NCI-H345 treated with DMSO at 0.1 percent for 48 hours (cell line): ENCODE measurements around the gene RAB8B.

Experiments used
- DNase-seq: peaks from one replicate; lab custom pipeline; 2025; ENCODE audit not compliant: unreplicated experiment; lab: John Stamatoyannopoulos, UW

RAB8B gene

DNA sequence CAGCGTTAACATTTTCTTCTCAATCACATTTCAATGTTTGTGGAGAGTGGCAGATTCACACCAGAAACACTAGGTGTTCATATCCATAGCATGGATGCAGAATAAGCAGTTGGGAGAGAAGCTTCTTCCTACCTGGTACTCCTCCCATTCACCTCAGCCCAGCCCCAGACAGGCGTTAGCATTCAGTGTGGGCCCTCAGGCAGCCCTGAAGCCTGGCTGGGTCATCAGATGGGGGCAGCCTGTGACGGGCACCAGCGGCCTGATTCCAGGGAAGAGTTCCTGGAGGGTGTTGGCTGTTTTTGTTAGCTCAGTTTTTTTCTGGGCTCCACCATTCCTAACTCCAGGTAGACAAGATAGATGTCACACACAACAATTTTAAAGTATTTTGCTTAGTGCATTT, 119.1 kb downstream of the RAB8B start:
- DNase-seq, result no peak

GRCh38 chr15:63308947-63309346, 119.5 kb downstream of the RAB8B start:
- DNase-seq, result no peak

DNA sequence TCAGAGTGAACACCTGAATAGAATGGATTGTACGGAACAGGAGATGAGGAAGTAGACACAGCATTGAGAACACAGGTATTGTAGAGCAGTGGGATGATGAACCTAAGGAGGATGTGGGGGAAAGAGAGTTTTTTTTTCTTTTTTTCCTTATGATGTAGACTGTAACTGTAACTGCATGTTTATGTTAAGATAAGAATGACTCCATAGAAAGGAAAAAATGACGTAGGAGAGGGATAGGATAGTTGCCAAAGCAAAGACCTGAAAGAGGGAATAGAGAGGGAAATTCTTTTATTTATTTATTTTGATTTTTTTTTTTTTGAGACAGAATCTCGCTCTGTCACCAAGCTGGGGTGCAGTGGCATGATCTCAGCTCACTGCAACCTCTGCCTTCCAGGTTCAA, 121.2 kb downstream of the RAB8B start:
- DNase-seq, result no peak

DNA sequence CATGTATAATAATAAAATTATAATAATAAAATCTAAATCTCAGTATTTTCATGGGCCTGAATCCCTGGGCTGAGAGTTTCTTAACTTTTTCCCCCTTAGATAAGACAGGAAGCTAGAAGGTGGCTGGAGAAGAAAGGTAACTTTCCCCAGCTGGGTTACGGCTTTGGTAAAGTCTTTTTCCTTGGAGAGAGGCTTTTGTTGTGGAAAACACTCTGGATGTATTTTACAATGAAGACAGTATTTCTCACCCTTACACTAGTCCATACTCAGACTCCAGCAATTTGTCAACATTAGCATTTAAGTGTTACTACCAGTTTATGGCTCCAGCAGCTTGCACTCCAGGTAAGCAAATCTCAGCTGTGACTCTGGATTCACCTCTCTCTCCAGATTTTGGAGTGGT, 122.9 kb downstream of the RAB8B start:
- no peak for DNase-seq

GRCh38 chr15:63313825-63314224, 124.4 kb downstream of the RAB8B start:
- DNase-seq, result no peak

- DNase-seq, result no peak
Measured at GRCh38 chr15:63314409-63314808, 125.0 kb downstream of the RAB8B start.
